OCI-LY1 (cell line): ENCODE data around the gene KAT8.

Experiments used
- CTCF ChIP-seq: fragments of 200-600 bp; sonication (generic), shearing (Covaris generic); IDR thresholded peaks from 2 replicates; pipeline ENCODE4 v1.5.1; 2017; ENCODE audit warnings: mild to moderate bottlenecking, antibody characterized with exemption, low read length, moderate library complexity, mixed read lengths
- EZH2 ChIP-seq: fragments of 200-600 bp; sonication (generic), shearing (Covaris generic); IDR thresholded peaks from 2 replicates; pipeline ENCODE4 v1.8.0; 2017; ENCODE audit warnings: borderline replicate concordance, mixed run types, mild to moderate bottlenecking, antibody characterized with exemption, low read length, moderate library complexity, mixed read lengths

- no peak for TF ChIP-seq CTCF
- no peak for TF ChIP-seq EZH2
Measured at GRCh38 chr16:31112711-31113110, 4.8 kb upstream of the KAT8 start.
